OCI-LY1 (cell line): ENCODE measurements around the gene NLN.

Source experiments
- H2AFZ ChIP-seq: fragments of 200-600 bp; sonication (generic), shearing (Covaris generic); 2 replicates; pipeline ENCODE4 v1.6.0; 2014; ENCODE audit warnings: antibody characterized with exemption, mild to moderate bottlenecking, low read length
- H3F3A ChIP-seq: fragments of 200-600 bp; sonication (generic), shearing (Covaris generic); 2 replicates; pipeline ENCODE4 v1.6.0; 2014; ENCODE audit warnings: mild to moderate bottlenecking, antibody characterized with exemption, low read length, moderate library complexity; ENCODE audit not compliant: insufficient read depth
- H3K27ac ChIP-seq: fragments of 200-600 bp; sonication (generic); 2 replicates; pipeline ENCODE4 v1.5.1; 2014; ENCODE audit warnings: low read length, mixed run types, mild to moderate bottlenecking, low read depth; ENCODE audit not compliant: poor library complexity, severe bottlenecking
- H3K27me3 ChIP-seq: fragments of 200-600 bp; sonication (generic); 2 replicates; pipeline ENCODE4 v1.6.0; 2014; ENCODE audit warnings: antibody characterized with exemption, mild to moderate bottlenecking, low read length, moderate library complexity; ENCODE audit not compliant: insufficient read depth
- H3K36me3 ChIP-seq: fragments of 200-600 bp; sonication (generic); 2 replicates; pipeline ENCODE4 v1.6.1; 2014; ENCODE audit warnings: mild to moderate bottlenecking, antibody characterized with exemption, low read length, moderate library complexity, mixed read lengths; ENCODE audit not compliant: insufficient read depth
- H3K4me1 ChIP-seq: fragments of 200-600 bp; sonication (generic); 2 replicates; pipeline ENCODE4 v1.5.1; 2014; ENCODE audit warnings: mild to moderate bottlenecking, low read length, moderate library complexity; ENCODE audit not compliant: insufficient read depth, severe bottlenecking
- H3K4me2 ChIP-seq: fragments of 200-600 bp; sonication (generic), shearing (Covaris generic); 2 replicates; pipeline ENCODE4 v1.6.1; 2014; ENCODE audit warnings: low read length
- H3K4me3 ChIP-seq: fragments of 200-600 bp; sonication (generic); 2 replicates; pipeline ENCODE4 v1.5.1; 2014; ENCODE audit warnings: low read length, low read depth, mild to moderate bottlenecking, mixed read lengths; ENCODE audit not compliant: poor library complexity, severe bottlenecking
- H3K79me2 ChIP-seq: fragments of 200-600 bp; shearing (Covaris generic); 2 replicates; pipeline ENCODE4 v1.6.1; 2016; ENCODE audit warnings: mixed run types, low read length, mixed read lengths; ENCODE audit not compliant: insufficient read depth
- H3K9ac ChIP-seq: fragments of 200-600 bp; sonication (generic), shearing (Covaris generic); 2 replicates; pipeline ENCODE4 v1.6.1; 2014; ENCODE audit warnings: mild to moderate bottlenecking, low read length, mixed read lengths
- H3K9me2 ChIP-seq: fragments of 200-600 bp; sonication (generic), shearing (Covaris generic); 2 replicates; pipeline ENCODE4 v1.6.1; 2014; ENCODE audit warnings: low read depth, mild to moderate bottlenecking, low read length, mixed read lengths
- H3K9me3 ChIP-seq: fragments of 200-600 bp; shearing (Covaris generic); 2 replicates; pipeline ENCODE4 v1.6.1; 2014; ENCODE audit warnings: low read length, mixed read lengths
- H4K20me1 ChIP-seq: fragments of 200-600 bp; sonication (generic), shearing (Covaris generic); 2 replicates; pipeline ENCODE4 v1.6.0; 2016; ENCODE audit warnings: mild to moderate bottlenecking, low read length; ENCODE audit not compliant: insufficient read depth
- CTCF ChIP-seq: fragments of 200-600 bp; sonication (generic), shearing (Covaris generic); IDR thresholded peaks from 2 replicates; pipeline ENCODE4 v1.5.1; 2017; ENCODE audit warnings: mild to moderate bottlenecking, antibody characterized with exemption, low read length, moderate library complexity, mixed read lengths
- EZH2 ChIP-seq: fragments of 200-600 bp; sonication (generic), shearing (Covaris generic); IDR thresholded peaks from 2 replicates; pipeline ENCODE4 v1.8.0; 2017; ENCODE audit warnings: borderline replicate concordance, mixed run types, mild to moderate bottlenecking, antibody characterized with exemption, low read length, moderate library complexity, mixed read lengths

NLN gene

GRCh38 chr5:65811885-65812284 is 89.9 kb downstream of the NLN start:
- Histone ChIP-seq H3K4me3 (no peak overlapping the region), H3F3A (no peaks in the 10 kb centered on the region), H3K4me2 (no peak overlapping the region), H3K79me2 (no peaks in the 10 kb centered on the region), H2AFZ (no peak overlapping the region), H3K4me1 (peaks cover 10% of the 10 kb centered on the region), H3K27ac (no peak overlapping the region), H3K9me3 (no peaks in the 10 kb centered on the region), H3K27me3 (no peaks in the 10 kb centered on the region), H3K36me3 (peaks cover 20% of the 10 kb centered on the region; the same call in 1 of the 2 replicates), H4K20me1 (no peaks in the 10 kb centered on the region), H3K9ac (no peak overlapping the region), H3K9me2 (no peaks in the 10 kb centered on the region)
- TF ChIP-seq CTCF (no peak), EZH2 (no peak)

GRCh38 chr5:65812648-65813047 is 90.6 kb downstream of the NLN start:
- TF ChIP-seq EZH2 (no peak), CTCF (no peak)
- no peaks in the 10 kb centered on the region for H3K9me2 ChIP-seq
- H3K79me2 ChIP-seq = no peaks in the 10 kb centered on the region
- H3F3A ChIP-seq = no peaks in the 10 kb centered on the region
- peaks cover 10% of the 10 kb centered on the region for H3K4me1 ChIP-seq
- H3K27ac ChIP-seq = no peak overlapping the region
- H3K36me3 ChIP-seq = peaks cover 20% of the 10 kb centered on the region; the same call in 1 of the 2 replicates
- H3K4me3 ChIP-seq = no peak overlapping the region
- no peaks in the 10 kb centered on the region for H4K20me1 ChIP-seq
- no peaks in the 10 kb centered on the region for H3K27me3 ChIP-seq
- no peak overlapping the region for H3K9ac ChIP-seq
- H2AFZ ChIP-seq = no peak overlapping the region
- H3K4me2 ChIP-seq = no peak overlapping the region
- H3K9me3 ChIP-seq = no peaks in the 10 kb centered on the region

GRCh38 chr5:65813174-65813573 is 91.2 kb downstream of the NLN start:
- no peak overlapping the region for H3K4me2 ChIP-seq

More at GRCh38 chr5:65813174-65813573, 91.2 kb downstream of the NLN start:
- H3K27me3 ChIP-seq = no peaks in the 10 kb centered on the region
- no peaks in the 10 kb centered on the region for H4K20me1 ChIP-seq
- TF ChIP-seq CTCF = no peak
- no peaks in the 10 kb centered on the region for H3F3A ChIP-seq
- H3K9me2 ChIP-seq = no peaks in the 10 kb centered on the region
- no peaks in the 10 kb centered on the region for H3K9me3 ChIP-seq
- no peak overlapping the region for H3K4me3 ChIP-seq
- no peak overlapping the region for H2AFZ ChIP-seq
- H3K9ac ChIP-seq = no peak overlapping the region
- peaks cover 20% of the 10 kb centered on the region; the same call in 1 of the 2 replicates for H3K36me3 ChIP-seq
- H3K79me2 ChIP-seq = no peaks in the 10 kb centered on the region
- H3K4me1 ChIP-seq = peaks cover 6% of the 10 kb centered on the region
- H3K27ac ChIP-seq = no peak overlapping the region
